GM18499 (cell line): ENCODE results near the gene GNG11.
A peak's percentile ranks its signal among the peaks of the same experiment; 100 is the strongest.
"Not testable (repeated sequence)": the region's sequence is repeated elsewhere in the genome, so short reads cannot be mapped to it uniquely, and the experiment has no call there.

Experiments used
- ATAC-seq: cut with Tn5 transposase; IDR thresholded peaks from one replicate; pipeline ENCODE4 v1.9.1; 2021; ENCODE audit warnings: moderate number of reproducible peaks; ENCODE audit not compliant: insufficient read depth, unreplicated experiment

Gene GNG11

DNA sequence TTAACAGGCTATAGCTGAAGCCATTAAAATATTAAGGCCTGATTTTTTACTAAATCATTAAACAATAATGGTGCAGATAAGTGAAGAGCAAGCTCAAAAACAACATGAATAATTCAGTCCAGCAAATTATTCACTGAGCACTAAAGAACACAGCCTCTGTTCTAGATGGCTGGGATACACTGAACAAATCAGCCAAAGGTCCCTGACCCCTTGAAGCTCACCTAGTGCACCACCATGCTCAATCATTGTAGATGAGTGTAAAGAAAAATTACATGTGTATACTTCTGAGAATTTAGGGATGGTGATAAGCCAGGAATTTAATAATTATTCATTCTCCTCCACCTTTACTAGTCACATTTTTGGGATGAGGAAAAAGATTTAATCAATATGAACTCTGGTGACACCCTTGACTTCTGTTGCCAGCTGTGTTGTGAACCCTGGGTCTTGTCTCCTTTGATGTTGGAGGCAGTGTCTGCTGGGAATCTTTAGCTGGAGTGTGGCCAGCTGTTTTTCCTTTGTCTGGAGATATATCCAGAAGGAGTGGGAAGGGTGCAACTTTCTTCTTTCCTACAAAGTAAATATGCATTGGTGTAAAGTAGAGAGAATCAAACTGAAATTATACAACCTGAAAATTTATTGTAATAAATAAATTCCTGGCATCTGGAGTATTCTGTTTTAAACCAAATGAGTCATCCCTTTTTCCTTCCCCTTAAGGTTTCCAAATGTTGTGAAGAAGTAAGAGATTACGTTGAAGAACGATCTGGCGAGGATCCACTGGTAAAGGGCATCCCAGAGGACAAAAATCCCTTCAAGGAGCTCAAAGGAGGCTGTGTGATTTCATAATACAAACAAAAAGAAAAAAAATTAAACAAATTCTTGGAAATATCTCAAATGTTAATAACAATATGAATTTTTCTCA lies 11.2 kb upstream of the GNG11 start:
- no peak for ATAC-seq

GRCh38 chr7:93911242-93911641 lies 10.3 kb upstream of the GNG11 start:
- ATAC-seq, result not testable (repeated sequence)

- peak; percentile 44 for ATAC-seq
Measured at GRCh38 chr7:93911661-93912060, 9.9 kb upstream of the GNG11 start.

DNA sequence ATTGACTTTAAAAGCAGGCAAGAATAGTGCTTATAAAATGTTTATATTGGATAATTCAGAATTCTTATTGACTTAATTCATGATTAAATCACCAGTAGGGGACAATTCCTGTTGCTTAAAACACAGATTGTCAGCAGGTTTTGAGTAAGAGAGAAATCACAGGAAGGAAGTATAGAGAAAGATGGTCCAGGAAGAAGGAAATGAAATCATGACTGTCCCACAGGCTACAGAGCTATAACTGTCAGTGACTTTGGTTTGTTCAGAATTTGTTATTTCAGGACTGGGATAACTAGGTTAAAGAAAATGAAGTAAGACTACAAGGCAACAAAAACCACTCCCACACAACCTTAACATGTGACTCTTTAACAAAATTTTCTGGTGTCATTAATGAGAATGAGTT lies 8.3 kb upstream of the GNG11 start:
- no peak for ATAC-seq

- no peak for ATAC-seq
Measured at GRCh38 chr7:93914581-93915066, 6.9 kb upstream of the GNG11 start.

DNA sequence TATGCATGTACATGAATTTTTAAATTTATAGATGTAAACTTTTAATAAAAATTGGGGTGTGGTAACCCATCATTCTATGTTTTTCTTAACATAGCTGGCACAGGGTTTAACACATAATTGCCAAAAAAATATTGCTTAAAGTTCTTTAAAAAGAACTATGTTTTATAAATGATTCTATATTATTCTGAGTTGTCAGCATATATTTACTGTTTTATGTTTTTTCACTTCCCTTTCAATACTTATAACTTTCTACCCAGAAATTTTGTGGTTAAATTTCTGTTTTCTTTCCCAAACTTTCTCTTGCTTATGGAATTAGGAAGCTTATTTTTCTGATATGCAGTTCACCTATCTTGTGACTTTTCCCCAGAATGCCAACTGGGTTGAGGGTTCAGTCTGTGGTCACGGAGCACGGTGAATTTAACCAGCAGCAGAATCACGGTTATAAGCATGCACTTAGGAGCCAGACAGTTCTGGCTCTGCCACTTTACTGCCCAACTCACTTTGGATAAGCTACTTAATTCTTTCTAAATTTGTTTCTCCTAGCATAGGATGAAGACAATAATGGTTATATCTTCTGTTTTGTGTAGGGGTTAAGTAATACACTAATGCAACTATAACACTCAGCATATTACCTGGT lies 6.2 kb upstream of the GNG11 start:
- not testable (repeated sequence) for ATAC-seq

DNA sequence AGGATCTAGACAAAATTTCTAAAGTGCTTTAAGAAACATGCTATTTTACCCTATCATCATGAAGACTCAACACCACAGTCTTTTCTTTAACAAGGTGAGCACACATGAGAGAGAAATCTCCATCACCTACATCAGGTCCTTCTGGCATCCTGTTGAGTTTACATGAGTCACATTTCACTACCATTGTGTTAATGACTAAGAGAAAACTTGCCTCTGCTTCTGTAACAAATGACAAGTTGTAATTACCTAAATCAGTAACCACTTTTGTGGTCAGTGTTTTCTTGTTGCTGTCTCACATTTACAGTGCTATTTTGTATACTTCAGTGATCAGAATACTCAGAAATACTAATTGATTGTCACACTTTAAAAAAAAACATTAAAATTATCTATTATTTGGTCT lies 5.6 kb upstream of the GNG11 start:
- ATAC-seq, result not testable (repeated sequence)

DNA sequence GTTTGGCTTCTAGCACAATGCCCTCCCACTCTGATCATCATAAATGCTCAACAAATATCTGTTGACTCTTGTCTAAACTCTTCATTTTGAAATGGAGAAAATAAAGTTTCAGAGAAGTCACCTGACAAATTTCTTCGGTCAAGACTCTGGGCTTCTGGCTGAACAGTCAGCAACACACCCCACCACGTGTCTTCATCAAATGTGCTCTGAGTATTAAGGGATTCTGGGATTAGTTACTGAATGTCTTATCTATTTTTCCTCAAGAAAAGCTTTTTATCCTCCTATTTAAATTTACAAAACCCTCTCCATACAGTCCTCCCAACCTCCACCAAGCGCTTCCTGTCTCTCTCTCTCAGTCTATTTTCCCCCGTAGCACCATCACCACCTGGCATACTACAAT lies 5.2 kb upstream of the GNG11 start:
- not testable (repeated sequence) for ATAC-seq

- ATAC-seq, result no peak
Measured at GRCh38 chr7:93920496-93921182, 896 bp upstream of the GNG11 start.

DNA sequence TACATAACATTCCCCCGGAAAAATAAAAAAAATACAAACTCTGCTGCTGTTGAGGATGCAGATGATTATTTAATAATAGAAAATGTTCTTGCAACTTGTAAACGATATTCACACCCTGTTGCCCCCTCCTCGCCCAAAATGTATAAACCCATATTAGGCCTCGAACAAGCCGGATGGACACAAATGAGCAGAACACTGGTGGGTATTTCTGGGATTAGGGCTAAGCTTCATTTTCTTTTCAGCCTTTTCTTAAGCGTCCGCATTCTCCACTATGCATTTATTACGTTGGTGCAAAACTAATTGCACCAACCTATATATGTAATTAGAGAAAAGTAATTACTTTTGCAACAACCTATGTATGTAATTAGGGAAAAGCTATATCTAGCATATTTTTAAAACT lies 349 bp upstream of the GNG11 start:
- ATAC-seq, result no peak

- ATAC-seq, result no peak
Measured at GRCh38 chr7:93923296-93923695, 1.8 kb downstream of the GNG11 start.

- ATAC-seq, result no peak
Measured at GRCh38 chr7:93923942-93924341, 2.4 kb downstream of the GNG11 start.

- ATAC-seq, result no peak
Measured at GRCh38 chr7:93926800-93927199, 5.3 kb downstream of the GNG11 start.

GRCh38 chr7:93927585-93927984 lies 6.0 kb downstream of the GNG11 start:
- no peak for ATAC-seq

DNA sequence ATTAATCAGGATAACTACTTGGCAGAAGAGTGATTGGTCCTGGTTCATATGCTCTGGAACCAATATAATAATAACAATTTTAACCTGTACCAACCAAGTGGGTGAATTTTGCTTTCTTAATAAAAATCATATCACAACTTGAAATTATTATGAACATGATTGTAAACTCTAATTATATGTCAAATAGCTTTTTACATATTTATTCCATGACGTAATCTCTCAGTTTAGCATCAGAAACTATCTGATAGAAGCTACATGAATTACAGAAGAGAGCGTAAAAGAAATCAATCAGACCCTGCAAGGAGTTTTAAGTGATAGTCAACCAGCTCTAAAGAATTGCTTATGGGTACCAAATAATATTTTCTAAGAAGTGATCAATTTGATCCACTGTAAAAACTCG lies 10.1 kb downstream of the GNG11 start:
- no peak for ATAC-seq

DNA sequence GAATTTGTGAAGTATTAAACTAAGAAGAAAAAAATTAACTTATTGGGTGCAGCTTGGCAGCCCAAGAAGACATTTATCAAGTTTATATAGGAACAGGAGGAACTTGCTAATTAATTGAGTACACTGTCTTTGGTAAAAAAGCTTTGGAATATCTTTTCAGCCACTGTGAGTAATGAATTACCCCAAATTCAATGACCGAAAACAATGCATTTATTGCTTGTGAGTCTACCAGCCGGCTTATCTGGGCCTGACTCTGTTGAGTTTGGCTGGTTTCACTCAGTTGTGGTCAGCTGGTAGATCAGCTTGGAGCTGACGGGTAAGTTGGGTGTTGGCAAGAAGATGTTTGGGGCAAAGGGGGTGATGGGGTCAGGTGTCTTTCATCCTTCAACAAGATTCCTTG lies 11.6 kb downstream of the GNG11 start:
- ATAC-seq, result no peak

DNA sequence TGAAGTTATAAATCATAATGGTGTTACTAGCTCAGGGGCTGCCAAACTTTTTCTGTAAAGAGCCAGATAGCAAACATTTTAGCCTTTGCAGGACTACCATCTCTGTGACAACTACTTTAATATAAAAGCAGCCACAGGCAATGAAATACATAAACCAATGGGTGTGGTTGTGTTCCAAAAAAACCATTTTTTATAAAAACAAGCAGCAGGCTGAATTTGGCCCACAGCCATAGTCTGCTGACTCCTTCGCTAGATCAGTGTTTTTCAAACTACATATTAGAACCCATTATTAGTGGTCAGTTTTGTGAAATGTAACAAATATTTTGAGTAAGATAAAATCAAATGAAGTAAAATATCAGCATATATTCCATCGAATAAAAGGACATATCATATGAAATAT lies 13.6 kb downstream of the GNG11 start:
- no peak for ATAC-seq

- no peak for ATAC-seq
Measured at GRCh38 chr7:93937818-93938217, 16.3 kb downstream of the GNG11 start.

DNA sequence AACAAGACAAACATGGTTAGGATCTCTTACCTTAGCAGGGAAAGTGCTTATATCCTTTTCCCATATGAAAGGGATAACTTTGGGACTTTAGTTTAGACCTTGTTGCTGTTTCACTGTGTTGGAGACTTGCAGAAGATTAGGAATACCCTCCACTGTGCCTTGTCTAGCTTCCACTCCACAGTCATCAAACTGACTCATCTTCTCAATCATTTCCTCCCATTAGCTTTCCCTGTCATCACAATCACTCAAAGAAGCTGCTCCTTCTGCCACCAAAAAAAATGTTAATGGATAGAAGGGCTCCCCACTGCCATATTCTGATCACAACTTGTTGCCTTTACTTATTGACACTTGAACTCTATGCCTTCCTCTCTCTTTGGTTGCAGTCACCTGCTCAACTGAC lies 16.8 kb downstream of the GNG11 start:
- ATAC-seq, result no peak

- ATAC-seq, result no peak
Measured at GRCh38 chr7:93941945-93942344, 20.4 kb downstream of the GNG11 start.
